ENCODE results near the gene TMEM126B.
A peak's percentile ranks its signal among the peaks of the same experiment; 100 is the strongest.

Gene TMEM126B

GRCh38 chr11:85626496-85626895 lies 1.9 kb upstream of the TMEM126B start:
- H3K4me3 ChIP-seq (ENCODE audit: low read depth, low read length), result peak overlapping the region; percentile 90
- TF ChIP-seq CTCF (IDR thresholded peaks at IDR 0.05; ENCODE audit: low read depth, low read length, missing control alignments), result no peak
- in situ Hi-C loops (cut with HindIII; ENCODE audit: low sequenced_read_pairs), result no loop called here
- no peak for DNase-seq (ENCODE audit: low read depth)

DNA sequence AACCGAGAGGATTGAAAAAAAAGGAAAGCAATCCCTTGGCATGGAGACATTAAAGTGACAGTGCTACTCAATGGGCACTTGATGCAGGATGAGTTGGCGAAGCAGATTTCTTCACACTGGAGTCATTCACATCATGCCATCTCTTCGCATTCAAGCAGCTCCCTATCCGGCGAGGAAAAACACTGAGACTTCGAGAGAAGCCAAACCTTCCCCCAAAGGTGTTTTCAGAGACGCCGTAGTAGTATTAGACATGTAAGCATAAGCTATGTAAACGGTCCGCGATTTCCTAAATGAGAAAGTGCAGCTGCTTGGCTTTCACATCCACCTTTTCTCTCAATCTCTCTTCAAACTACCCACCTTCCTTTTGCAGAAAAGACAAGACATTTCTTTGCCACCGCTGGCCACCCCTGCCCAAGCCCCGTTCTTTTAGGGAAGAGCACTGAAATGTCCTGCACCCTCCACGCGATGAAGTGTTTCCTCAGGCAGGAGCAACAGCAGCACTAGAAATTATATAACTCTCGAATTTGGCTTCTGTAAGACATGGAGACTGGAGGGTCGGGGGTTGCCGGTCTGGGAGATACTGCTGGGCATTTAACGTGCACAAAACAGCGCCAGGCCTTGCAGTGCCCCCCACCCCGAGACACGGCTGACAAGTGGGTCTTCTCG lies 928 bp upstream of the TMEM126B start, which contains the start of gene DLG2:
Gene DLG2 (minus strand): TSS at position 13 of the 666 bp plus-strand sequence.
- in situ Hi-C loops (cut with HindIII; ENCODE audit: low sequenced_read_pairs), result no loop called here
- no peak for TF ChIP-seq CTCF (IDR thresholded peaks at IDR 0.05; ENCODE audit: low read depth, low read length, missing control alignments)
- DNase-seq (ENCODE audit: low read depth), result no peak
- peak within 1 kb of the TSS; percentile 90 for H3K4me3 ChIP-seq (ENCODE audit: low read depth, low read length)

GRCh38 chr11:85628771-85629341 lies 463 bp downstream of the TMEM126B start:
- in situ Hi-C loops (cut with HindIII; ENCODE audit: low sequenced_read_pairs), result no loop called here
- no peak for DNase-seq (ENCODE audit: low read depth)
- peak overlapping the region; percentile 90 for H3K4me3 ChIP-seq (ENCODE audit: low read depth, low read length)
- TF ChIP-seq CTCF (IDR thresholded peaks at IDR 0.05; ENCODE audit: low read depth, low read length, missing control alignments), result no peak

GRCh38 chr11:85634747-85635146 lies 6.4 kb downstream of the TMEM126B start:
- no peak for TF ChIP-seq CTCF (IDR thresholded peaks at IDR 0.05; ENCODE audit: low read depth, low read length, missing control alignments)
- in situ Hi-C loops (cut with HindIII; ENCODE audit: low sequenced_read_pairs), result no loop called here
- no peak for DNase-seq (ENCODE audit: low read depth)
- H3K4me3 ChIP-seq (ENCODE audit: low read depth, low read length), result no peak overlapping the region

- no peak for DNase-seq (ENCODE audit: low read depth)
- no peak for TF ChIP-seq CTCF (IDR thresholded peaks at IDR 0.05; ENCODE audit: low read depth, low read length, missing control alignments)
- in situ Hi-C loops (cut with HindIII; ENCODE audit: low sequenced_read_pairs), result no loop called here
- H3K4me3 ChIP-seq (ENCODE audit: low read depth, low read length), result no peak overlapping the region
These were observed 14.8 kb downstream of the TMEM126B start for GRCh38 chr11:85643191-85643614.

DNA sequence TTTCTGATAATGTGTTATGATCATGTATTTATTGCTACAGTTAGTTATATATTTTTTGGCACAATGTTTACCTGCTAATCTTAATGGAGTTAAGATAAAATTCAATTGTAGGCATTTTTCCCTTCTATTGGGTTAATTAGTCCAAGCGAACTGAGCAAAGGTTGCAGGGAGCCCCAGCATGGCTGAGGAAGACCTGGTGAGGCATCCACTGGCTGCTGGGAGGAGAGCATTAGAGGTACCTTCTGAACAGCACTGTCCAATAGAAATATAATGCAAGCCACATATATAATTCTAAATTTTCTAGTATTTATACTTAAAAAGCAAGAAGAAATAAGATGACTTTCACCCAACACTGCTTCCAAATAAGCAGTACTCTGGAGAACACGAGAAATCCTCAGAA lies 18.7 kb downstream of the TMEM126B start:
- TF ChIP-seq CTCF (IDR thresholded peaks at IDR 0.05; ENCODE audit: low read depth, low read length, missing control alignments), result no peak
- DNase-seq (ENCODE audit: low read depth), result no peak
- in situ Hi-C loops (cut with HindIII; ENCODE audit: low sequenced_read_pairs), result no loop called here
- H3K4me3 ChIP-seq (ENCODE audit: low read depth, low read length), result peak overlapping the region; percentile 80
